Ovary (tissue), 3 donors: ENCODE results near the gene RASSF5.

Experiments used
- EP300 ChIP-seq: sonication (generic); formaldehyde crosslinking; IDR thresholded peaks from one replicate; pipeline ENCODE4 v1.6.1; 2017; ENCODE audit warnings: antibody characterized with exemption
- POLR2A ChIP-seq: fragments of 450-650 bp; IDR thresholded peaks from one replicate; pipeline ENCODE4 v1.6.1; 2017; ENCODE audit warnings: antibody characterized with exemption, mild to moderate bottlenecking, moderate library complexity
- TF ChIP-seq, protein P1 (sequence below), 3 donors: fragments of 450-650 bp in 2 of 3; fragments of 200-600 bp in 1 of 3; IDR thresholded peaks; one replicate each; pipeline versions ENCODE4 v1.5.1 to v1.8.0; 2016 to 2022; ENCODE audit warnings: antibody characterized with exemption in 3 of 3, mild to moderate bottlenecking in 1 of 3
- donor health status: DM: no; HTN: no; CAD: no.

DNA sequence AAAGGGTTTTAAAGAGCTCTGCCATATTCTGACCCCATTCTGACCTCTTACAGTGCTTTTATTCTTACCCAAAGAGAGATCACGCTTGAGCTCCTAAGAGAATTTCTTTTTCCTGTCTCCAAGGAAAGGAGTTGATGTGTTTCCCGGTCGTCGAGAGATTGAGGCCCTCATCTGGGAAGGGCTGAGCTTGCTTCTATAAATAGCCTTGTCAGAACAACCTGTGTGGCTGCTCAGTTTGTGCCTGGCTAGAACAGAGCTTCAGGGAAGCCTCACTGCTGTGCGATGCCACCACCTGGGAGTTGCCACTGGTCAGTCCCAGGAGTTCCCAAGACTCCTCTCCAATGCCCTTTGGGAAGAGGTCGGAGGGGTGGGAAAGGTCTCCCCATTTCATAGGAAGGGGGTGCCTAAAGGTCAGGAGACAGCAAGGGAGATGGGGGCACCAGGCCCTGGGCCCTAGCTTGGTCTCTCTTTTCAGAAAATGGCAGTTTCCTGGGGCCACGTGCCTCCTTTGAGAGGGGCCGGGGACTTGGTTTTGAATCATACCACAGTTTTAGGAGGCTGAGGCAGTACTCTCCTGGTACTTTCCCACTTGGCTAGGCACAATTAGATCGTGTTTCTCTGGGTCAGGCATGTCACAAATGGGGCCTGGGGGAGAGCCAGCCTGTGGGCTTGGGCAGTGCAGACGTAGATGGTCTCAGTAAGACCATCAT, 52.8 kb downstream of the RASSF5 start:
- TF ChIP-seq, protein P1, sequence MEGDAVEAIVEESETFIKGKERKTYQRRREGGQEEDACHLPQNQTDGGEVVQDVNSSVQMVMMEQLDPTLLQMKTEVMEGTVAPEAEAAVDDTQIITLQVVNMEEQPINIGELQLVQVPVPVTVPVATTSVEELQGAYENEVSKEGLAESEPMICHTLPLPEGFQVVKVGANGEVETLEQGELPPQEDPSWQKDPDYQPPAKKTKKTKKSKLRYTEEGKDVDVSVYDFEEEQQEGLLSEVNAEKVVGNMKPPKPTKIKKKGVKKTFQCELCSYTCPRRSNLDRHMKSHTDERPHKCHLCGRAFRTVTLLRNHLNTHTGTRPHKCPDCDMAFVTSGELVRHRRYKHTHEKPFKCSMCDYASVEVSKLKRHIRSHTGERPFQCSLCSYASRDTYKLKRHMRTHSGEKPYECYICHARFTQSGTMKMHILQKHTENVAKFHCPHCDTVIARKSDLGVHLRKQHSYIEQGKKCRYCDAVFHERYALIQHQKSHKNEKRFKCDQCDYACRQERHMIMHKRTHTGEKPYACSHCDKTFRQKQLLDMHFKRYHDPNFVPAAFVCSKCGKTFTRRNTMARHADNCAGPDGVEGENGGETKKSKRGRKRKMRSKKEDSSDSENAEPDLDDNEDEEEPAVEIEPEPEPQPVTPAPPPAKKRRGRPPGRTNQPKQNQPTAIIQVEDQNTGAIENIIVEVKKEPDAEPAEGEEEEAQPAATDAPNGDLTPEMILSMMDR (IDR thresholded peaks at IDR 0.05) = no peak
- TF ChIP-seq EP300 (no peak), POLR2A (no peak)
